Measurements from ENCODE around the gene EFCAB8.
"Not testable (repeated sequence)": the region's sequence is repeated elsewhere in the genome, so short reads cannot be mapped to it uniquely, and the experiment has no call there.

The EFCAB8 gene

DNA sequence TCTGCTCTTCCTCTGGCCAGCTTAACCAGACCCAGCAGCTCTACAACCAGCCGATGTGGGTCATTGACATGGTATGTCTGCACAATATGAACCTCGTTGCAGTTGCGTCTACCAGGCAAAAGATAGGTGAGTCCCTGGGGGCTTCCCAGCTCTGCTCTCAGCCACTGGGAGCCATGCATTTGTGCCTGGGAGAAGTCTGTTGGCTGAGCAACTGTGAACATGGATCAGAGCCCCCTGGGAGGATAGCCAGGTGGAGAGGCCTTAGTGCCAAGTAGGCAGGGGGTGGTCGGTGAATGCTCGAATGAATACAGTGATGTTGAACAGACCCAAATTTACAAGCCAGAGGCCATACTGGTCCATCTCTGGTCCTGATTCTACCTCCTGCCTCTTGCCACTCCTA lies 30.6 kb downstream of the EFCAB8 start:
- no peak for DNase-seq

DNA sequence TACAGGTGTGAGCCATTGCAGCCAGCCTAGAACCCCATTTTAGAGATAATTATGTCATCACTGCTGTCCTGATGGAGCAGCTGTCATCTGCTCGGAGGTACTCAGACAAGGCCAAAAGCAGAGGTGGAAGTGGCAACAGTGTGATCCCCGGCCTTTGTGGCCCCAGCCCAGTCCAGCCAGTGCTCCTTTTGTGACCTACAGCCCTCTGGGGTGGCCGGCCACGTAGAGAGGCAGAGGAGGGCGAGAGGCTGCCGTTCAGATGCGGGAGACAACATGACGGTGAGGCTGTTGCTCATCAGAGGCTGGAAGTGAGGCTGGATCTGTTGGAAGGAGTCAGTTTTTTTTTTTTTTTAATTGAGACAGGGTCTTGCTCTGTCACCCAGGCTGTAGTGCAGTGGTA lies 32.8 kb downstream of the EFCAB8 start:
- DNase-seq: no peak

DNA sequence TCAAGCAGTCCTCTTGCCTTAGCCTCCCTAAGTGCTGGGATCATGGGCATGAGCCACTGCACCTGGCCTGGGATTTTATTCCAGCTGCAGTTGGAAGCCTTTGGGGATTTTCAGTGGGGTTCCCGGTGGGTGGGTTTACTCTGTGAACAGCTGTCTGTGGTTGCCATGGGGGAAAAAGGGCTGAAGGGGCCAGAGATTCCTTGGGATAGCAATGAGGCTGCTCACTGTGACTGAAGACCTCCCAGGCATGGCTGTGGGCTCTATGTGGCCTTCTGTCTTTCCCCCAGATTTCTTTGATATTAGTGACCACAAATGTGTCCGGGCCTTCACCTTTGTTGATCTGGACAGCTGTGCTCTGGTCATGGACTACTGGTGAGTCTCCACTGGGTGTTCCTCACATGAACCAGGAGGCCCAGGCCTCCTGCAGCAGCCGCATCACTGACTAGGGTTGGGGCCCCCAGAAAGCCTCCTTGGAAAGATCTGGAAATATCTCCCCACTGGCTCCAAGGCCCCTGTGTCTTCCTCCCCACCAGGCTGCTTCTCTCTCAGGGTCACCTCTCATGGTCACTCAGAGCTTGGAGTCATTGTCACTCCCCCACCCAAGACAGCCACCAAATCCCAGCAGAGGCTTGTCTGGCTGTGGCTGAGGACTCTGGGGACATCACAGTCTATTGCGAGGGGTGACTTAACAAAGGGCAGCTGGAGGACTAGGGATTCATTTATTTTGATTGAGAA lies 33.4 kb downstream of the EFCAB8 start:
- no peak for DNase-seq

DNA sequence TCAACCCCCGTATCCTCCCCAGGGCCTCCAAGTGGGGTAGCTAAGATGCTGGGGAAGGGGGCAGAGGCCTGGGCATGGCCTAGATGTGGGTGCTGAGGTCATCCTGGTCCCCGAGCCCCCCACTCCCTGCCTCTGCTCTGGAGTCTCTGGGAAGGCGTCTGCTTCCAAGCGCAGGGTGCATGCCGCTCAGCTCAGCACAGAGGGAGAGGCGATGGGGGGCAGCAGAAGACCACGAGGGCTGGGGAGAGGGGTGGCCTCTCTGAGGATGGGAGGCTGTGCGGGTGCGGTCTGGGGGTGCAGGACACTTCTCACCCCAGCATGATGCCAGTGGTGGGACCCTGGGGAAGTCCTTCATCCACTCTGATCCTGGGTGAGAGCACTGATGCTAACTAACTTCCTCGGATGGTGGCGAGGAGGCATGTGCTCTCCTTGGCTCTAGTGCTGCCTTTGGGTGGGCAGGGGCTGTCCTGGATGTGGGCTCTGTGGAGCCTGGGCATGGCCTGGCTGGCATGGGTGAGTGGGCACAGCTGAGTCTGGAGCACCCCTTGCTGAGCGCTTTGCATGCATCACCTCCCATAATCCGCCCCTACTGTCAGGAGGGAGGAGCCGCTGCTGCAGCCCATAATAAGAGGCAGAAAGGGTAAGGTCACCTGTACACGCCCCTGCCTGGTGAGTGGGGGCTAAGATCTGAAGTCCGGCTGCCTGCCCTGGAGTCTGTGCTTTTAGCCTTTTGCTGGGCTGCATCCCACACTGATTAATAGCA lies 34.7 kb downstream of the EFCAB8 start:
- no peak for DNase-seq

DNA sequence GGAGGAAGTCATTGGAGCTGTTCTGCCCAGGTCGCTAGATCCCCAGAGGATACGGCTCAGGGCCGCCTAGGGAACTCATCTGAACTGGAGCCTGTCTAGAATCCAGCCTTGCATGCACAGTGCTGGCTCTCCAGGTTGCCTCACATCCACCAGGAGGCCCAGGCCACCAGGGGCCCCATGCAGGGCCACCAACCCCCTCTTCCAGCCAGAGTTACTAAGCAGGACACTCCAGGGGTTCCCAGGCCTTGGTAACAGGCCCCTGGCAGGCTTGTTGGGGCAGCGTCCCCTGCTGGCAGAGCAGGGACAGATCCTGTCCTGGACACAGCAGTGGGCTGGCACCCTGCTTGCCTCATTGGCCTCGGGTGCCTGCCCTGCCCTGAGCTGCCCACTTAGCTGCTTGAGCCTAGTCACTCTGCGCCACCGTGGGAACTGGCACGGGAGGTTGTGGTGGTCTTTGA lies 35.3 kb downstream of the EFCAB8 start:
- DNase-seq: no peak

DNA sequence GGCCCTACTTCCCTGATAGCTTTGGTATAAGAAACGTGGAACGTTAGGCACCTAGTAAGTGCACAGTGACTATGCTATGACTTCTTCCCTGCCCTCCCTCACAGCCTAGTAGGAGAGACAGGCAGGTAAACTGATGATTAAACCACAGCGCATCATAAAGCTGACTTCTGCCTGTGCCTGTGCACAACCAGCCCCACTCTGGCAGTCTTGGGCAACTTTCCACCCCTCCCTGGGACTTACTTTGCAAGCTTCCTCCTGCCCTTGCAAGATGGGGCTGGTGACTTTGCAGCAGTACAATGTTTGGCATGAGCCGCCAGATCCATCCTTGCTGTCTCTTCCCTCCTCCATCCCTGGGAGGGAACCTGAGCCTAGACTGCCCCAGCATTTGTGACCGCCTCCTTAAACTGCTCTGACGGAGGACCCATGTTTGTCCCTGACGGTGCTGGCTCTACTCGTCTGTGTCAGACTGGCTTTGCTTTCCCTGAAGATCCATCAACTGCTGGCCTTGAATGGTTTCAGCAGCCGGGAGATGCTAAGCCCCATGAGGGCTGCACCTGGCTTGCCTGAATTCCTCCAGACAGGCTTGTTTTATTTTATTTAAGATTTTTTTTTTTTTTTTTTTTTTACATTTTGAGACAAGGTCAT lies 36.1 kb downstream of the EFCAB8 start:
- no peak for DNase-seq

DNA sequence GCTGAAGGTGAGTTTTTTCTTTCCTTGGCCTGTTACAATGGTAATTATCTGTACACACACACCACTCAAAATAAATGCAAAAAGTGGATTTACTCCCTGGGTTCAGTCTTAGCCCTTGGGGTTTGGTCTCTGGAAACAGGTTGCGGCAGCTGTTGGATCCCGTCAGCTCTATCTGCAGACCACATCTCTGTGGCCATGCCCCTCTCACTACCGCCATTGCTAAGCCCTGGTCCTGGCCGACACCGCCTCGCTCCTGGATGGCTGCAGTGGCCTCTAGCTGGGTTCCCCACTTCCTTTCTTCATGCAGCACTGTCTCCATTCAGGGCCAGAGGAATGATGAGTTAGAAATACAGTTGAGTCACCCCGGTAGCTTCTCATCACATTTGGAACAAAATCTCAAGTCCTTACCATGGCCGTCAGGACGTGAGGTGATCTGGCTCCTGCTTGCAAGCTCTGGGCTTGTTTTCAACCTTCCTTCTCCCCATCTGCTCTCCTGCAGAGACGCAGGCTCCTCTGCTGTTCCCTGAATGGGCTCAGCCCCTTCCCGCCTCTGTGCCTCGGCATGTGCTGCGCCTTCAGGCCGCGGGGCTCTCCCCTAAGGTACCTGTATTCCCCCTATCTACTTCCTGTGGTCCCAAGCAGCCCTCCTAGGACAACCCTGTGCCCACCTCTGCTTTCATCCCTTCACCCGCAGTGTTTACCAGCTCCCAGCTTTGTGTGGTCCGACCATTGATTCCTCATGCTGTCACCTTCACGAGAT lies 38.0 kb downstream of the EFCAB8 start:
- DNase-seq: no peak

DNA sequence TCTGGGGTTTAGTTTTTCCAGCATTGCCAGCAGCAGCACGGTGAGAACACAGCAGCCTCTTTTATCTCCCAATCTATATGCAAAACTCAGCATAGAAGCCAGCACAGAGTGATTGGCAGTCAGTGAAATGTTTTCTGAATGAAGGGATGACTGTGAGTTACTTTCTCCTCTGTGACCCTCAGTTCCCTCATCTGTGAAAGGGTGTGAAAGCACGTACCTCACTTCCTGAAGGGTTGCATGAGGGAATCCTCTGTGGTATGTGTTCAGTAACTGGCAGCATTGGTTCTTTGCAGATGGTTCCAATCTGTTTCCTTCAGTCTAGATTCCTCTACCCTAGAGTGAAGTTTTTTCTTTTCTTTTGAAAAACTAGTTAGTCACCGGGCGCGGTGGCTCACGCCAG lies 40.0 kb downstream of the EFCAB8 start:
- no peak for DNase-seq

DNA sequence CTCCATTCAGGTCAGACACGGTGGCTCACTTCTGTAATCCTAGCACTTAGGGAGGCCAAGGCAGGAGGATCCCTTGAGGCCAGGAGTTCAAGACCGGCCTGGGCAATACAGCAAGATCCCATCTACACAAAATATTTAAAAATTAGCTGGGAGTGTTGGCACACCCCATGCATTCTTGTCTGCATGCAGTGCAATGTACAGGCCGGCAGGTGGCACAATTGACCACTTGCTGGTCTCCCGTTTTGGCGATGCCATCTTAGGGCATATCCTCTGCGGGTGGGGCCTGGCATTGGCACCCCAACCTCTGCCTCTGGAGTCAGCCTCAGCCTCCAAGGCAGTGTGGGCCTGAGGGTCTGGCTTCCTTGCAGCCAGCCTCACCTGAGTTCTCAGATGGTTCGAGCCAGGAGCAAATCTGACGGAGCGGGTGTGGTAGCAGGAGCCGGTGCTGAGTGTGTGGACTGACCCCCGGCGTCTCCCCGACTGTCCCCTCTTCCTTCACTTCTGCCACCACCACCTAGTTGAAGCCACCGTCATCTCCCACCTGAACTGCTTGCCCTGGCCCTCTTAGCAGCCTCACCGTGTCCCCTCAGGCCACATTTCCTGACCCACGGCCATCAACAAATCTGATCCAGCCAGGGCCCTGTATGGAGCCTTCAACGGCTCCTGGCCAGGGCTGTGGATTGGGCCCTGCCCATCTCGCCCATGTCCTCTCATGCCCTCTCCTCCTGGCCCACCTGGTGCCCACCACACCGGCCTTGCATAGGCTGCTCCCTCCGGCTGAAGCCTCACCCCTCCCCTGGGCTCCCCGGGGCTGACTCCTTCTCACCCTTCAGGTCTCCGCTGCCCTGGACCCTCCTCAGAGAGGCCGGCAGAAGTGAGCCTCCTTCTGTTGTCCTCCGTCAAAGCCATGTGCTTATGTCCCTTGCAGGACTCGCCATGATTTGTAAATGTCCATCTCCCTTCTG lies 44.0 kb downstream of the EFCAB8 start:
- no peak for DNase-seq

DNA sequence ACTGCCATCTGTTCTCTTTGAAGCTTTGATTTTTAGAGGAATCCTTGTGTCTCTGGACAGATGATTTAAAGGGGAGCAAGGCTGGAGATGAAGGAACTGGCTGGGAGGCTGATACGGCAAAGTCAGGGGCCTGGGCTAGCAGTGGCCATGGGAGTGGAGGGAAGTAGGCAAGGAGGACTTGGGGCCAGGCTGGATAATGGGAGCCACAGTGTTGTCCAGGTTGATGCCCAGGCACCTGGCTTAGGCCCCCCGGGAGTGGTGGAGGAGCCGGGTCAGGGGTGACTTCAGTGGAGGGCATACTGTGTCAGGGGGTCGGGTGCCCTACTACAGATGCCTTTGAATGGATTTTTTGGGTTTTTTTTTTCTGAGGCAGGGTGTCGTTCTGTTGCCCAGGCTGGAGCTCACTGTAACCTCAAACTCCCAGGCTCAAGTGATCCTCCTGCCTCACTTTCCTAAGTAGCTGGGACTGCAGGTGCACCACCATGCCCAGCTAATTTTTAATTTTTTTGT lies 45.0 kb downstream of the EFCAB8 start:
- DNase-seq: no peak

DNA sequence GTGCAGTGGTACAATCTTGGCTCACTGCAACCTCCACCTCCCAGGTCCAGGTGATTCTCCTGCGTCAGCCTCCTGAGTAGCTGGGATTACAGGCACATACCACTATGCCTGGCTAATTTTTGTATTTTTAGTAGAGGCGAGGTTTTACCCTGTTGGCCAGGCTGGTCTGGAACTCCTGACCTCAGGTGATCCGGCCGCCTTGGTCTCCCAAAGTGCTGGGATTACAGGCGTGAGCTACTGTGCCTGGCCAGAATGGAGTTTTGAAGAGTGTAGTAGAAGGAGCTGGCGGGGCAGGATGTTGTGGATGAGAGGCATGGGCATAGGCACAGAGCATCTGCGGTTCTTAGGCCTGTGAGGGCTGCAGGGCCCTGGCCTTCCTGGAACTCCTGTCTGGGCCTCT lies 46.0 kb downstream of the EFCAB8 start:
- not testable (repeated sequence) for DNase-seq

DNA sequence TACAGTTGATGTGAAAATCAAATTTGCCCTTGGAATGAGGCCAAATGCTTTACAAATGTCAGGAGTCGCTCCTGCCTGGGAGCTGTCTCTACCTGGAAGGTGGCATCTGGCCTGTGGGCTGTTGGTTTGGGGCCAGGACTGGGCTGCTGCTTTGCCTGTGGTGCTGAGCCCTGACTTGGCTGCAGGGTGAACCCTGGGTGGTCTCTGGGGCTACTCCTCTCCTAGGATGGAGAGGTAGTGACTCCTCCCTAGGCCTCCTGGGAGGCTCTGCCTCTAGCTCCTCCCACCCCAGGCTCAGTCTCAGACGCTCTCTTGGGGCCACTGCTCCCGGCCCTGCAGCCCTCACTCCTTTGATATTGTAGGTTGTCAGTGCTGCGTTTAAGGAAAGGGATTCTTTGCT lies 47.5 kb downstream of the EFCAB8 start:
- no peak for DNase-seq

DNA sequence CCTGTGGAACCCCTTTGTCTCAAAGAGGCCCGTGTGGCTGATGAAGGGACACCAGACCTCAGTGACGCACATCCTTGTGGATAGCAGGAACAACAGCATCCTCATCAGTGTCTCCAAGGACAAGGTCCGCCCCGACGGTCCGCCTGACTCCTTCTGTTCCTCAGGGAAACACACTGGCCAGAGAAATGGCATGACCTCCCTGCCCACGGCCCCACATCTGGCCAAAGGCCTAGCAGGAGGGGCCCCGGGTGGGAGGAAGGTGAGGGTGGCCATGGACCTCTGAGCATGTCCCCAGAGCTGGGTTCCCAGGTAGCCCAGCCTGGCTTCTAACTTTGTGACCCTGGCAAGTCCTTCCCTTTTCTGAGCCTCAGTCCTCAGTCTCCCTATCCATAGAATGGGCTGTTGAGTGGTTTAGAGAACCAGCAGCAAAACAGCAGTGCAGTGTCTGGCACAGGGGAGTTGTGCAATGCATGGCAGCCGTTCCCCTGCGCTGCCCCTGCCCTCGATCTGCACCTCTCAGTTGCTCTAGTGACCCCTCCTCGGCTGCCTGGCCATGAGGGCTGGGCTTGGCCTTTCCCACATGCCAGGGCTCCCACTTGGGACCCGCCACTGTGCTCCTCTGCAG lies 48.3 kb downstream of the EFCAB8 start:
- DNase-seq: no peak

DNA sequence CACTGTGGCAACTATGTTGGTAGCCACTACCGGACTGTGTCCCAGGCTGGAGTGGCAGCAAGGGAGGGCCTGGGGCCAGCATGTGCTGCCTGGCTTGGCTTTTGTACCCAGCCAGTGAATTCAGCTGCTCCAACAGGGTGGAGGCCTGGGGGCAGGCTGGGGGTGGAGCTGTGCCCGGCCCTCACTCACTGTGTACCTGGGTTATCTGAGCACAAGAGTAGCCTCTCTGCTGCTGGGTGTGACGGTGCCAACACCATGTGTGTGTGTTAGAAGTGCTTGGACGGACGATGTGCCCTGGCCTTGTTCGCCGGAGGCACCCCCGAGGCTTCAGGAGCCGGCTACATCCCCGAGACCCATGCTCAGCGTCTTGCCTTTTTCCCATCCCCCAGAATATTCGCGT lies 49.2 kb downstream of the EFCAB8 start:
- DNase-seq: no peak

DNA sequence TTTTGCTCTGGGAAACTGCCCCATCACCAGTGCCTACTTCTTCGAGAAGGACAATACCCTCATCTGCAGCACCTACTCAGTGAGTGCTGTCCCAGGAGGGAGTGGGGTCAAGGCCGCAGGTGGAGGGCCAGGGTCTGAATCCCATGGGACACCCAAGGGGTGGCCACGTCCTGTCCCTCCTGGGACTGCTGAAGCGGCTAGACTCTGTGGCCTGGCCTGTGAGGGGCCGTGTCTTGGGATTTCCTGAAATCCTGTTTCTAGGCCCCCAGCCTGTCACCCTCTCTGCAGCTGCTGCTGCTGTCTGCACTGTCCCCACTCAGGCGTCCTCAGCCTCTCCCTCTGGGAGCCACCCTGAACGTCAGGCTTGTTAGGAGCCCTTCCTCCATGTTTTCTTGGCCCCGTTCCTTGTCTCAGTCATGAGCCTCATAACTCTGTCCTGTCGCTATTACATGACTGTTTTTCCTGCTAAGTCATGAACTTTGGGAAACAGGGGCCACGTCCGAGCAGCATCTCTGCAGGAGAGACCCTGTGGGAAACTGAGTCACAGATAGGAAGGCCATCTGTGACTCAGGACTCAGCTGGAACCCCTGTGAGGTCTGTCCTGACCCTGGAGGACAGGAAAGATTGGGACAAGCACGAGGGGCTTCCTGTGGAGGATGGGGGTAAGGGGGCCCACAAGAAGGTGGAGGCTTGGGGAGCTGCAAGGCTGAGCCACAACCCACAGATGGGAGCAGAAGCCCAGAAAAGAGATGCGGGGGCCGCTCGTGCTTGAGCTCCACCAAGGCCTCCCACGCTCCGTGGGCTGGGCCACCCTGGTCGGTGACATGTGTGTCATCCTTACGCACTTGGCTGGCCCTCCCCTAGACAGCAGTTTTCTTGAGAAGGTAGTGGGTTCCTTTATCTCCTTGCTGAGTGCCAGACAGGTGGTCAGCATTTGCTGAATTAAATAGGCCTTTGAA lies 49.9 kb downstream of the EFCAB8 start:
- DNase-seq: no peak

DNA sequence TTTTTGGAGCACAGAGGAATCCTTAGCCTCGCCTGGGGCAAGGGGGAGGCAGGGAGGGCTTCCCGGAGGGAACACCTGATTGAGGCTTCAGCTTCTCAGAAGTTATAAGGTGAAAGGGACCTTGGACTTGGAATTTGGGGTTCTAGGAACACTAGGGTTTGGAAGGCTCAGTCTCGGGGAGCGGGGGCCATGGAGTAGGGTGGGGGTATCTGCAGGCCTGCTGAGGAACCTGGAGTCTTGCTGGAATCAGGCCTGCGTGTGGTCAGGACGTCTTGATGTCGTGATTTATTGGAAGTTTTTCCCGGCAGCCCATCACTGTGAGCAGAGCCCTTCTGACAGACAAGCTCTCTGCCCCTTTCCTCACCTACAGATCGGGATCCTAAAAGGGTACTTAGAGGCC lies 50.7 kb downstream of the EFCAB8 start:
- no peak for DNase-seq

DNA sequence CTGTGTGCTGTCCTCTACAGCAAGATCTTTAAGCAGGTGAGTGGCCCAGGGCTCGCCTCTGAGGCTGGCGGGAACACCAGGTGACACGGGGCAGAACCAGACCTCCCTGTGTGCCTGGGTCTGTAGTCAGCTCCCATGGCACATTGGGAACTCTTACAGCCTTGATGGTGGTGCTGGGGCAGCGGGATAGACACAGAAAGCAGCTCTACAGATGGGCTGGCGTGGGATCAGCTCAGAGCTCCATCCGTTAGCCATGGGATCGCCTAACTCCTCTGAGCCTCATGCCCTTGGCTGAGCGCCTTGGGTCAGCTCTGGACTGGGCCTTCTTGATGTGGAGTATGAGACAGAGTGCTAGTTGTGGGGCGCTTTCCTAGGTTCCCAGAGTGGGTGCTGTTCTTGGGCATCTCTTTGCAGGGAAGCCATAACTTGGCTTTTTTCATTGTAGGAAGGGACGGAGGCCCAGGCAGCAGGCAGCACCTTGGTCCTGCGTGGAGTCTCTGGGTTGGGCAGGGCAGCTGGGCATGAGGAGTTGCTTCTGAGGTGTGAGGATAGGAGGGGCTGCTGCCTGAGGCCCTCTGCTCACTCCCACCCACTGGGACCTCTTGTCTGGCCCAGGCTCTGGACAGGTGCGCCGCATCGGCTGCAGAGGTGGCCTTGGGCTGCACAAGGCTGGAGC lies 51.3 kb downstream of the EFCAB8 start:
- DNase-seq: no peak

DNA sequence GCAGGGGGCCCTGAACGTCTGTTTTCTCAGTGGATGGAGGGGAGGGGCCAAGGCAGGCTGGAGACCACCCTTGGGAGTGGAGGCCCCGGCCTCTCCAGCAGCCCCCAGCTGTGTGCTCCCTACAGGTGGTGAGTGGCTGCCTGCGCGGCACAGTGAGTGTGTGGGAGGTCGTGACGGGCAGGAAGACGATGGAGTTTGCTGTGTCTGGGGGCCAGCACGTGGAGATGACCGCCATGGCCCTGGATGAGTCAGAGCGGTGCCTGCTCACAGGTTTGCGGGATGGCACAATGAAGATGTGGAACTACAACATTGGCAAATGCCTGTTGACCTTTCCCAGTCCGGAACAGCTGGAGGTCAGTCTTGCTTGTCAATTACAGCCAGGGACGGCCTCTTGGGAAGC lies 52.6 kb downstream of the EFCAB8 start:
- no peak for DNase-seq

DNA sequence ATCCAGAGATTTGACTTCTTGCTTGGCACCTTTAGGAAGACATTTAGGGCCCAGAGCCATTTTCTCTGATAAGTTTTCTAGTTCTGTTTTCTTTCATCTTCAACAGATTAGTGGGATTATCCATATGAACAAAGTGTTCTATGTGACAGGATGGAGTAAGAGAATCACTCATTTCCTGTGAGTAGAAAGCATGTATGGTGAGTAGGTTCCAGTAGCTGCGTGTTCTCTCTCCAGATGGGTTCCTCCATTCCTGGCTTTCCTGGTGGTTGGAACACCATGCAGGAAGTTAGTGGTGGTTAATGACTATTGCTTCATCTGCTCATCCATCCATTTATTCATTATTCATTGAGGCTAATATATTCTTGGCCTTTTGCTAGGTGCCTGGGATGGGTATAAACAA lies 54.0 kb downstream of the EFCAB8 start:
- no peak for DNase-seq
